Measurements from ENCODE around the gene KRTAP9-8. TPM values are rescaled to one million over a fixed set of nuclear protein-coding genes. Genes with fewer than 3 reads are reported as not detected.
"Not testable (repeated sequence)": the region's sequence is repeated elsewhere in the genome, so short reads cannot be mapped to it uniquely, and the experiment has no call there.

The KRTAP9-8 gene
- total RNA-seq, 4 donors from 2014 or later: not detected

DNA sequence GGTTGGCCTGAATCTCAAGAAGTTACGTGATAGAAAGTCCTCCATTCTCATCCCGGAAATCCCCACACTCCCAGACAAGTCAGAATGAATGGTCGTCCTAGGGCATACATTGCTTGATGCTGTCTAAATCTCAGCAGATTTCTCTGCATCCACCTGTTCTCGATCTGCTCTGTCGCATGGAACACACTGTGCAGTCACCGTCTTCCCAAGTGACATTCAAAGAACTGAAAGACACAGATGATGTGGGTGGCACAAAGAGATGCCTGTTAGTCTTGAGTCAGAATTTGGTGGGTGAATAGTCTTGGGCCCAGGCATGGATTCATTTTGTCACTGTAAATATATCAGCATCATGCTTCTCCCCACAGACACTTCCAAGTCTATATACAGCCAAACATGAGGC, 6.1 kb upstream of the KRTAP9-8 start:
- 79 to 84% methylated on average over 6 of the region's 6 CpGs for WGBS, 2 donors
- no peaks in the 10 kb centered on the region for H3K4me1 ChIP-seq
- TF ChIP-seq EP300 (IDR thresholded peaks at IDR 0.05): no peak
- TF ChIP-seq POLR2A (IDR thresholded peaks at IDR 0.05): no peak
- TF ChIP-seq, protein P1, sequence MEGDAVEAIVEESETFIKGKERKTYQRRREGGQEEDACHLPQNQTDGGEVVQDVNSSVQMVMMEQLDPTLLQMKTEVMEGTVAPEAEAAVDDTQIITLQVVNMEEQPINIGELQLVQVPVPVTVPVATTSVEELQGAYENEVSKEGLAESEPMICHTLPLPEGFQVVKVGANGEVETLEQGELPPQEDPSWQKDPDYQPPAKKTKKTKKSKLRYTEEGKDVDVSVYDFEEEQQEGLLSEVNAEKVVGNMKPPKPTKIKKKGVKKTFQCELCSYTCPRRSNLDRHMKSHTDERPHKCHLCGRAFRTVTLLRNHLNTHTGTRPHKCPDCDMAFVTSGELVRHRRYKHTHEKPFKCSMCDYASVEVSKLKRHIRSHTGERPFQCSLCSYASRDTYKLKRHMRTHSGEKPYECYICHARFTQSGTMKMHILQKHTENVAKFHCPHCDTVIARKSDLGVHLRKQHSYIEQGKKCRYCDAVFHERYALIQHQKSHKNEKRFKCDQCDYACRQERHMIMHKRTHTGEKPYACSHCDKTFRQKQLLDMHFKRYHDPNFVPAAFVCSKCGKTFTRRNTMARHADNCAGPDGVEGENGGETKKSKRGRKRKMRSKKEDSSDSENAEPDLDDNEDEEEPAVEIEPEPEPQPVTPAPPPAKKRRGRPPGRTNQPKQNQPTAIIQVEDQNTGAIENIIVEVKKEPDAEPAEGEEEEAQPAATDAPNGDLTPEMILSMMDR (IDR thresholded peaks at IDR 0.05): no peak
- no peaks in the 10 kb centered on the region for H3K36me3 ChIP-seq
- H3K27ac ChIP-seq: no peak overlapping the region
- H3K4me3 ChIP-seq: no peak overlapping the region
- DNase-seq (ENCODE audit: low spot score in 2 of 2): no peak
- no peaks in the 10 kb centered on the region for H3K9me3 ChIP-seq
- H3K27me3 ChIP-seq: peaks cover 0 to 7% of the 10 kb centered on the region in 2 donors

DNA sequence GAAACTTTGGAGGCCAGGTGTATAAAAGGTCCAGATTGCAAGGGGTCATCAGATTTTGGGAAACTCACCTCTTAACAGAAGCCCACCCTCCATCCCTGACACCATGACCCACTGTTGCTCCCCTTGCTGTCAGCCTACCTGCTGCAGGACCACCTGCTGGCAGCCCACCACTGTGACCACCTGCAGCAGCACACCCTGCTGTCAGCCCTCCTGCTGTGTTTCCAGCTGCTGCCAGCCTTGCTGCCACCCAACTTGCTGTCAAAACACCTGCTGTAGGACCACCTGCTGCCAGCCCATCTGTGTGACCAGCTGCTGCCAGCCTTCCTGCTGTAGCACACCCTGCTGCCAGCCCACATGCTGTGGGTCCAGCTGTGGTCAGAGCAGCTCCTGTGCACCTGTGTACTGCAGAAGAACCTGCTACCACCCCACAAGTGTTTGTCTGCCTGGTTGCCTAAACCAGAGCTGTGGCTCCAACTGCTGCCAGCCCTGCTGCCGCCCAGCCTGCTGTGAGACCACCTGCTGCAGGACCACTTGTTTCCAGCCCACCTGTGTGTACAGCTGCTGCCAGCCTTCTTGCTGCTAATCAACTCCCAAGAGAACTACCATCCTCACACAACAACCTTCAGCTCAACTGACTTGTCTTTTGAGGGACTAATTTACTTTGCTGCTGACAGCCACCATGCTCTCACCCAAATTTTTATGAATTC, 5.2 kb upstream of the KRTAP9-8 start, which contains the start of gene KRTAP9-3:
Gene KRTAP9-3, plus strand, starts transcription at position 51 of the 707 bp plus-strand sequence. Its CDS starts 53 bp downstream, at position 104.
- WGBS, 2 donors: 100% methylated on average over 1 of the region's 1 CpG
- H3K4me1 ChIP-seq; DNase-seq (ENCODE audit: low spot score in 2 of 2); H3K27me3 ChIP-seq; H3K36me3 ChIP-seq; H3K27ac ChIP-seq; H3K4me3 ChIP-seq; H3K9me3 ChIP-seq: not testable (repeated sequence)

DNA sequence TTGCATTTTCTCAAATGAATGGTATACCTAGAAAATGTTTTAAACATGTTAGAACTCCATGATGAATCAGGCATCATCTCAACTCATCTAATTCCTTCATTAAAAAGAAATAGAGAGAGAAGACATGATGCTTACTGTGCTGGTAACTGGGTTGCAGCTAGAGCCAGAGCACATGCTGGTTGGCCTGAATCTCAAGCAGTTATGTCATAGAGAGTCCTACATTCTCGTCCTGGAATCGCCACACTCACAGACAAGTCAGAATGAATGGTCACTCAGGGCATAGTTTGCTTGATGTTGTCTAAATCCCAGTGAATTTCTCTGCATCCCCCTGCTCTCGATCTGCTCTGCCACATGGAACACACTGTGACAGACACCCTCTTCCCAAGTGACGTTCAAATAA, 683 bp upstream of the KRTAP9-8 start:
- H3K36me3 ChIP-seq; H3K27me3 ChIP-seq; H3K27ac ChIP-seq; H3K9me3 ChIP-seq; H3K4me3 ChIP-seq; DNase-seq (ENCODE audit: low spot score in 2 of 2); H3K4me1 ChIP-seq: not testable (repeated sequence)
- WGBS, 2 donors: 60 to 74% methylated on average over 4 of the region's 4 CpGs

DNA sequence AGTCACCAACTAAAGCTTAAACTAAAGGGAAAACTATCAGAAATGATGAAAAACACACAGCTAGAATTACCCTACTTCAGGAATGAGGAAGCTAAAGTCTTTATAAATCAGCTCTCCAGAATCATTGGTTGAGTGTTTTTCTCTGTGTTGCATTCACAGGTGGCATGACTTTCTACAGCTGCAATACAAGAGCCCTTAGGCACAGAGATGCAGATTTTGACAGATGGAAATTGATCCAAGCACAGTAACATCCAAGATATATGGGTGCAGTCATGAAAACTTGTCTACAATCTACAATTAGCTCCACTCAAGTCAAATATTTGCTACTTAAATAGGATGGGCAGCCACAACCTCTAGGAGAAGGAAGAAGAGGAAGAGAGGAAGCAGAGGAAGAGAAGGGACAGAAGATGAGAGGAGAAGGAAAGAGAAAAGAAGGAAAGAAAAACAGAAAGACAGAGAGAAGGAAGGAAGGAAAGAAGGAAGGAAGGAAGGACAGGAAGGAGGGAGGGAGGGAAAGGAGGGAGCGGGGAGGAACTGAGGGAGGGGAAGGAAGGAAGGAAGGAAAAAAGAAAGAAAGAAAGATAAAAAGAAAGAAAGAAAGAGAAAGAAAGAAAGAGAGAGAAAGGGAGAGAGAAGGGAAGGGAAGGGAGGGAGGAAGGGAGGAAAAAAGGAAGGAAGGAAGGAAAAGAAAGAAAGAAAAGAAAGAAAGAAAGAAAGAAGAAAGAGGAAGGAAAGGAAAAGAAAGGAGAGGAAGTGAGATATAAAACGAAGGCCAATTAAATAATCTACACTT, 9.4 kb downstream of the KRTAP9-8 start:
- not testable (repeated sequence) for DNase-seq (ENCODE audit: low spot score in 2 of 2); H3K27me3 ChIP-seq; H3K4me3 ChIP-seq; H3K27ac ChIP-seq; H3K36me3 ChIP-seq; H3K9me3 ChIP-seq; H3K4me1 ChIP-seq
- 50 to 65% methylated on average over 2 of the region's 2 CpGs for WGBS, 2 donors

DNA sequence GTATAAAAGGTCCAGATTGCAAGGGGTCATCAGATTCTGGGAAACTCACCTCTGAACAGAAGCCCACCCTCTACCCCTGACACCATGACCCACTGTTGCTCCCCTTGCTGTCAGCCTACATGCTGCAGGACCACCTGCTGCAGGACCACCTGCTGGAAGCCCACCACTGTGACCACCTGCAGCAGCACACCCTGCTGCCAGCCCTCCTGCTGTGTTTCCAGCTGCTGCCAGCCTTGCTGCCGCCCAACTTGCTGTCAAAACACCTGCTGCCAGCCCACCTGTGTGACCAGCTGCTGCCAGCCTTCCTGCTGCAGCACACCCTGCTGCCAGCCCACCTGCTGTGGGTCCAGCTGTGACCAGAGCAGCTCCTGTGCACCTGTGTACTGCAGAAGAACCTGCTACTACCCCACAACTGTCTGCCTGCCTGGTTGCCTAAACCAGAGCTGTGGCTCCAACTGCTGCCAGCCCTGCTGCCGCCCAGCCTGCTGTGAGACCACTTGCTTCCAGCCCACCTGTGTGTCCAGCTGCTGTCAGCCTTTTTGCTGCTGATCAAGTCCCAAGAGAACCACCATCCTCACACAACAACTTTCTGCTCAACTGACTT, 11.9 kb downstream of the KRTAP9-8 start, which contains the start of gene KRTAP9-4:
Gene KRTAP9-4, plus strand, starts transcription at position 51 of the 604 bp plus-strand sequence. Its CDS starts 34 bp downstream, at position 85.
- not testable (repeated sequence) for H3K27me3 ChIP-seq, H3K4me3 ChIP-seq
- WGBS, 2 donors: 60 to 100% methylated on average over 1 of the region's 2 CpGs

DNA sequence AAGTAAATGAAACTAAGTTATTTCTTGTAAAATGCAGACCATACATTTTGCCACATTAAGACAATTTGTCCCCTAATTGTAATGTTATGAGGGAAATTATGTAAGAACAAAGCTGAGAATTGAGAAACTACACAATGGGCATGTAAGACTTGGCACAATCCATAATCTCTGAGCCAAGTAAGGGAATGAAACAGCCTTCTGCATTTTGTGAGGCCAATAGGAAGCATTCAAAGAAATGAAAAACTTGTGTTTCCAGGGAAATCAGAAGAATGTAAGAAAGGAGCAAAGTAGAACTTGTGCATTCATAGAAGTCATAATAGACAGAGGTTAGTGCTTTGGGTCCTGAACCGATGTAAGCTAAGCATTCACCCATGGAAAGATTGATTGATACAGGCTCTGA, 13.5 kb downstream of the KRTAP9-8 start:
- Histone ChIP-seq H3K36me3 (no peaks in the 10 kb centered on the region), H3K27me3 (peaks cover 0 to 4% of the 10 kb centered on the region in 2 donors), H3K9me3 (no peaks in the 10 kb centered on the region), H3K4me3 (no peak overlapping the region), H3K4me1 (no peaks in the 10 kb centered on the region), H3K27ac (no peak overlapping the region)
- DNase-seq (ENCODE audit: low spot score in 2 of 2): no peak
- TF ChIP-seq, protein P1 (IDR thresholded peaks at IDR 0.05): no peak
- TF ChIP-seq POLR2A (IDR thresholded peaks at IDR 0.05) (no peak), EP300 (IDR thresholded peaks at IDR 0.05) (no peak)
- WGBS, 2 donors: 43 to 52% methylated on average over 1 of the region's 1 CpG

More for the DNA sequence above, 11.9 kb downstream of the KRTAP9-8 start, which contains the start of gene KRTAP9-4:
- H3K27ac ChIP-seq; H3K36me3 ChIP-seq; H3K4me1 ChIP-seq; DNase-seq (ENCODE audit: low spot score in 2 of 2); H3K9me3 ChIP-seq: not testable (repeated sequence)

DNA sequence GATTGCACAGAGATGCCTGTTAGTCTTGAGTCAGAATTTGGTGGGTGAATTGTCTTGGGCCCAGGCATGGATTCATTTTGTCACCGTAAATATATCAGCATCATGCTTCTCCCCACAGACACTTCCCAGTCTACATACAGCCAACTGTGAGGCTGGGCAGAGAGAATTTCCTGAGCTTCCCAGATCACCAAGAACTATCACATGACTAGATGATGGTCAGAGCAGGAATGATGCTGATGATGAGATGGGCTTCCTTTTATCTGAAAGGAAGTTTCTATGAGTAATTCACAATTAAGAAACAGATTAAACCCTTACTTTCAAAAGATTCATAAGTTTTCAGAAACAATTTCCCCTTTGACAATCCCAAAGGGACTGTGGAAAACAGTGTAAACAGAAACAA, 17.1 kb downstream of the KRTAP9-8 start:
- H3K9me3 ChIP-seq: no peaks in the 10 kb centered on the region
- 0 to 33% methylated on average over 1 of the region's 1 CpG for WGBS, 2 donors
- H3K36me3 ChIP-seq: no peaks in the 10 kb centered on the region
- no peaks in the 10 kb centered on the region for H3K4me1 ChIP-seq
- no peak for DNase-seq (ENCODE audit: low spot score in 2 of 2)
- TF ChIP-seq POLR2A (IDR thresholded peaks at IDR 0.05) (no peak), EP300 (IDR thresholded peaks at IDR 0.05) (no peak)
- TF ChIP-seq, protein P1 (IDR thresholded peaks at IDR 0.05): no peak
- H3K4me3 ChIP-seq: no peak overlapping the region
- H3K27me3 ChIP-seq: peaks cover 0 to 10% of the 10 kb centered on the region in 2 donors
- H3K27ac ChIP-seq: no peak overlapping the region

DNA sequence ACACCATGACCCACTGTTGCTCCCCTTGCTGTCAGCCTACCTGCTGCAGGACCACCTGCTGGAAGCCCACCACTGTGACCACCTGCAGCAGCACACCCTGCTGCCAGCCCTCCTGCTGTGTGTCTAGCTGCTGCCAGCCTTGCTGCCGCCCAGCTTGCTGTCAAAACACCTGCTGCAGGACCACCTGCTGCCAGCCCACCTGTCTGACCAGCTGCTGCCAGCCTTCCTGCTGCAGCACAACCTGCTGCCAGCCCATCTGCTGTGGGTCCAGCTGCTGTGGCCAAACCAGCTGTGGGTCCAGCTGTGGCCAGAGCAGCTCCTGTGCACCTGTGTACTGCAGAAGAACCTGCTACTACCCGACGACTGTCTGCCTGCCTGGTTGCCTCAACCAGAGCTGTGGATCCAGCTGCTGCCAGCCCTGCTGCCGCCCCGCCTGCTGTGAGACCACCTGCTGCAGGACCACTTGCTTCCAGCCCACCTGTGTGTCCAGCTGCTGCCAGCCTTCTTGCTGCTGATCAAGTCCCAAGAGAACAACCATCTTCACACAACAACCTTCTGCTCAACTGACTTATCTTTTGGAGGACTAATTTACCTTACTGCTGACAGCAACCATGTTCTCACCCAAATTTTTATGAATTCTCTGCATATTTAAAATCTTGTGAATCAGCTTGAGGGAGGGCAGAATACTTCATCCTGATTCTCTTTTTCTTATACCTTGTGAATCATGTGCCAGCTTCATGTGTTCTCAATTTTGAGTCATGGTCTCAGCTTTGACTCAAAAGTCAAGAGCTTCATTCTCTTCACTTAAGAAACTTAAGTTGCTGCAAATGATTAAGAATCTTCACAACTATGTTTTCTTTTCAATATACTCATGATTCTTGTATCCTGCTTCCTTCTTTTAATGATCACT, 17.8 kb downstream of the KRTAP9-8 start, which contains the start of gene KRTAP9-9:
Gene KRTAP9-9, plus strand, starts transcription at position 4 of the 910 bp plus-strand sequence.
- 84 to 93% methylated on average over 4 of the region's 5 CpGs for WGBS, 2 donors
- DNase-seq (ENCODE audit: low spot score in 2 of 2); H3K27ac ChIP-seq: not testable (repeated sequence)

More for the DNA sequence above, 17.8 kb downstream of the KRTAP9-8 start, which contains the start of gene KRTAP9-9:
- H3K9me3 ChIP-seq, H3K4me3 ChIP-seq, H3K36me3 ChIP-seq, H3K4me1 ChIP-seq: not testable (repeated sequence)
- peaks cover 0 to 10% of the 10 kb centered on the region in 2 donors for H3K27me3 ChIP-seq

All from tibial nerve (tissue), 4 donors.